GM21723 (cell line): ENCODE measurements around the gene GRAMD2B.
"Not testable (repeated sequence)": the region's sequence is repeated elsewhere in the genome, so short reads cannot be mapped to it uniquely, and the experiment has no call there.

Experiments used
- ATAC-seq: cut with Tn5 transposase; IDR thresholded peaks from one replicate; pipeline ENCODE4 v1.9.1; 2021; ENCODE audit warnings: mild to moderate bottlenecking, moderate library complexity; ENCODE audit not compliant: unreplicated experiment

The GRAMD2B gene

DNA sequence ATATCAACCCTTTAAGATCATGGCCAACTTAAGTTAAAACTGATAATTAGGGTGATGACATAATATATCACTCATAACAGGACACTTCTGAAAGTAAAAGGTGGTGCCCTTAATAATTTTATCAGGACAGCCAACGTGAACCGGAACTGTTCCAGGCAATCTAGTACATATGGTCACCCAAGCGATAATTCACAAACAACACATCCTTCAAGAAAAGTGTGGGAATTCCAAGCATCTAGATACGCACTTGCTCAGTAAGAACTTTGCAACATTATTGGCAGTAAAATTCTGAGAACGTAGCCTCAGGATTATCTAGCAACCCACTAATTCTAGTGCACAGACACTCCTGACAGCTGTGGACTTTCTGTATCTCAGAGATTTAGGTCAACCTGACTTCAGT is 86.1 kb downstream of the GRAMD2B start:
- ATAC-seq = no peak

DNA sequence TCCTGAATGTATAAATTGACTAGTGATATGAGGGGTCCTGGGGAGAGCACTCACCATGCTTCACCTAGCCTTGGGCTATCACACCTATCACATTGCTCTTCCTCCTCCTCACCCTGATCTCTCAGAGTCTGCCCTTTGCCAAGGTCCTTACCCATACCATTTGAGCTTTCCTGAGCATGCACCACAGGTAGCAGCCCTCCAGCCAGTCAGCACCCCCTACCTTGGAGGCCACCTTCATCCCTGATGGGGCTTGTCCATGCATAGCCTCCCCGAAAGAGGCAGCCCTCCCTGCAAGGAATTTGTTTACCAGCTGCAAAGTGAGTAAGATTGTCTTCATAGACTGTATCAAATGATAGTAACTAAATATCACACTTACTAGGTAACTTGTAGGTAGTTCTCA is 88.8 kb downstream of the GRAMD2B start:
- ATAC-seq = no peak

DNA sequence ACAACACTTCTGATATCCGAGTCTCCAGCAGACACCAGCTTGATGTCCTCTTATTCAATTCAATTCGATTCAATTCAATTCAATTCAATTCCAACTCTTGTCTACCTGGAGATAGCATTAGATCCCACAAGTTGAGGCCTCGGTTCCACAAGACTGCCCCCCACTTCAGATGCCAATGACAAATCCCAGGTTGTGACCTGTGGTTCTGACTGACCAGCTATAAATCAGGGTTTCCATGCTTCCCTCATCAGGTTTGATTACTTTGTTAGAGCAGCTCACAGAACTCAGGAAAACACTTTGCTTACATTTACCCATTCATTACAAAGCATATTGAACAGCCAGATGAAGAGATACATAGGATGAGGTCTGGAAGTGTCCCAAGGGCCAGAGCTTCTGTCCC is 89.2 kb downstream of the GRAMD2B start:
- no peak for ATAC-seq

DNA sequence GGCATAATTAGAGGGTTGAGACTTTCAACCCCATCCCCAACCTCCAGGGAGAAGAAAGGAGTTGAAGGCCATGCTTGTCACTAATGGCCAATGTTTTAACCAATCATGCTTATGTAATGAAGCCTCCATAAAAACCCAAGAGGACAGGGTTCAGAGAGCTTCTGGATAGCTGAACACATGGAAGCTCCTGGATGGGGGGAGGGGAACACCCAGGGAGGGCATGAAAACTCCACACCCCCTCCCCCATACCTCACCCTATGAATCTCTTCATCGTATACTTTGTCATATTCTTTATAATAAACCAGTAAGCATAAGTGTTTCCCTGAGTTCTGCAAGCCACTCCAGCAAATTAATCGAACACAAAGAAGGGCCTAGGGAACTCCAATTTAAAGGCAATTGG is 90.1 kb downstream of the GRAMD2B start:
- ATAC-seq = no peak

GRCh38 chr5:126513703-126514102 is 90.5 kb downstream of the GRAMD2B start:
- no peak for ATAC-seq

DNA sequence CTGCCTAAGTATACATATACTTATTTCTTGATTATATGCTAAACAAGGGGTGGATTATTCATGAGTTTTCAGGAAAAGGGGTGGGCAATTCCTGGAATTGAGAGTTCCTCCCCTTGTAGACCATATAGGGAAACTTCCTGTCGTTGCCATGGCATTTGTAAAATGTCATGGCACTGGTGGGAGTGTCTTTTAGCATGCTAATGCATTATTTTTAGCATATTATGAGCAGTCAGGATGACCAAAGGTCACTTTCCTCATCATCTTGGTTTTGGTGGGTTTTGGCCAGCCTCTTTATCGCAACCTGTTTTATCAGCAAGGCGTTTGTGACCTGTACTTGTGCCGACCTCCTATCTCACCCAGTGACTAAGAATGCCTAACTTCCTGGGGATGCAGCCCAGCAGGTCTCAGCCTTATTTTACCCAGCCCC is 90.9 kb downstream of the GRAMD2B start:
- ATAC-seq = no peak

- ATAC-seq = no peak
Measured at GRCh38 chr5:126514558-126515141, 91.4 kb downstream of the GRAMD2B start.

GRCh38 chr5:126515337-126515736 is 92.1 kb downstream of the GRAMD2B start:
- no peak for ATAC-seq

GRCh38 chr5:126516133-126516532 is 92.9 kb downstream of the GRAMD2B start:
- ATAC-seq = no peak

GRCh38 chr5:126516852-126517251 is 93.6 kb downstream of the GRAMD2B start:
- no peak for ATAC-seq

DNA sequence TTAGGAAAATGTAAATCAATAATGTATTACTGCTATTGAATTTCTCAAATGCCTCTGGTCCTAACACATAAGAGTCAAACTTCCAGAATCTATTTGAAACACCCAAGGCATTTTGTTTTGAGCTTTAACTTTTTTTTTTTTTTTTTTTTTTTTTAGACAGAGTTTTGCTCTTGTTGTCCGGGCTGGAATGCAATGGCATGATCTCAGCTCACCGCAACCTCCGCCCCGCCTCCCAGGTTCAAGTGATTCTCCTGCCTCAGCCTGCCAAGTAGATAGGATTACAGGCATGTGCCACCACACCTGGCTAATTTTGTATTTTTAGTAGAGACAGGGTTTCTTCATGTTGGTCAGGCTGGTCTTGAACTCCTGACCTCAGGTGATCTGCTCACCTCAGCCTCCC is 96.0 kb downstream of the GRAMD2B start:
- not testable (repeated sequence) for ATAC-seq

DNA sequence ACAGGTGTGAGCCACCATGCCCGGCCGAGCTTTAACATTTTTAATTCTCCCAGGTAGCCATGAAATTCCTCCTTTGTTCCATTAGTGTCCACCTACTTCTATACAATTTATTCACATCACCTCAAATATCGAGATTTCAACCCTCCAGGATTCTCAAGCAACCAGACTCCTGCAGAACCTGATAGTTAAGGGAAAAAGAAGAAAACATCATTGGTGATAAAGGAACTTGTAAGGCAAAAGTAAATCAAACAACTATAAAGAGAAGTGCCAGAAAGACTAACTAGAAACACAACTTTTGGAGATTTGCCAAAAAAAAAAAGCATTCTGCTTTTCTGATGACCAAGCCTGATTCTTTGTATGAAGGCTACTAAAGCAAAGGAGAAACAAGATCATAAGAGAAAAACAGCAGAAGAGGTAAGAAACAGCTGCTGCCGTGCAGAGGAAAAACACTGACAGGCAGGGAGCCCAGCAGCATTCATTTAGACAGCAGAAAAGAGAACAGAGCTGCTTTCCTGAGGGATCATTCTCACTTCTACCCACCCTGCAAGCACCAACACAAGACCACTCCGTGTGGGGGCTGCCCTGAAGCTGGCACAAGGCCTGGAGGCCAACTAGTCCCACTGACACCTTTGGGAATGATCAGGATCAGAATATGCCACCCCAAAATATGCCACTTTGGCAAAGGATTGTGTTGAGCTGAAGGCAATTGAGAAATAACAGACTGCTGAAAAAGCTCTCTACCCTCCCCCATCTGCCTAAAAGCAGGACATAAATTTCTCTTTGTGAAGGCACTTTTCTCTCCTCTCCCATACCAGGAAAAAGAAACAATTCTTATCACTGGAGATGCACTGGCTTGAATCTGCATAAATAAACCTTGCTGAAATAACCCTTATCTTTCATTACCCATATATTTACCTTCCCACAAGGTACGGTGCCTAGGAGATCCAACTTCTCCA is 96.7 kb downstream of the GRAMD2B start:
- ATAC-seq = no peak

GRCh38 chr5:126520593-126520953 is 97.4 kb downstream of the GRAMD2B start:
- ATAC-seq = no peak

DNA sequence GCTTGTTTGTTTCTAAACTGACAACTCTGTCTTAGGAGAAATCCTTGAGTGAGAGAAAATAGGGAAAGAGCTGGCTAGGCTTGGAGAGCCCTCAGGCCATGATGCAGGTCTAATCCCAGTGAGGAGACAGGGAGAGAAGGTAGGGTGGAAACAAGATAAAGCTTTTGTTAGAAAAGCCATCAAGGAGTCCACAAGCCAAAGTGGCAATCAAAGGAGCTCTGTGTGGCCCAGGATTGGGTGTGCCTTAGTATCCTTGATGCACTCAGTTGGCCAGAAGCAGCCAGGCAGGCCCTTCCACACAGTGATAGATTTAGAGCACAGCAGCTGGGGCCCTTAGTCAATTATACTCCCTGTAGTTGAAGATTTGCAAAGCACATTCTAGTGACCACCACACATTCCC is 97.9 kb downstream of the GRAMD2B start:
- ATAC-seq = no peak

DNA sequence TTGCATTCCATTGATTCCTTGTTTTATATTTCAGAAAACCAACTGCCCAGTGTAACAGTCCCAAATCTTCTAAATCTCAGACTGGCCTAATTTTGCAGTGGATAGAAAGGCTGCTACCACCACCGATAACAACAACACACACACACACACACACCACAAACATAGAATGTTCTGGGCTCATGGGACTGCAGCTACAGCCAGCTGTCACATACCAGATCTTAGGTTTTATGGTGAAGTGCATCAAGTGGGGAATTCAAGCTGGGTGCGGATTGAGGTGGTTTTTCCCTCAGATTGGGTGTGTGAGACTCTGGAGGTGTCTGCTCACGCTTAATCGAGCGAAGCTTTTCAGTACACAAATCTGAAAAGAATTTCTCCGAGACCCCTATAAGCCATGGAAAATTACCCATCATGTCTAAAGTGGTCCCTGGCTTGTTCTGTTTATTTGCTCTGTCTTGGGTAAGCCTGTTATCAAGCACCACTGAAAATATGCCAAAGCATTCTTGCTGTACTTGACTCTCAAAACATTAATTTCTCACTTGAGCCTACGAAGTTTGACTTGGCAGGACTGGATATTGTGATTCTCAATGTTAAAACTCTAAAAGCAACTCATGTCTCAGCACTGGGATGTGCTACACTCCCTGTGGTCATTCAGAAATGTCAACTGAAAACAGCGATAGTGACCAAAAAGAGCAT is 100.8 kb downstream of the GRAMD2B start:
- no peak for ATAC-seq

DNA sequence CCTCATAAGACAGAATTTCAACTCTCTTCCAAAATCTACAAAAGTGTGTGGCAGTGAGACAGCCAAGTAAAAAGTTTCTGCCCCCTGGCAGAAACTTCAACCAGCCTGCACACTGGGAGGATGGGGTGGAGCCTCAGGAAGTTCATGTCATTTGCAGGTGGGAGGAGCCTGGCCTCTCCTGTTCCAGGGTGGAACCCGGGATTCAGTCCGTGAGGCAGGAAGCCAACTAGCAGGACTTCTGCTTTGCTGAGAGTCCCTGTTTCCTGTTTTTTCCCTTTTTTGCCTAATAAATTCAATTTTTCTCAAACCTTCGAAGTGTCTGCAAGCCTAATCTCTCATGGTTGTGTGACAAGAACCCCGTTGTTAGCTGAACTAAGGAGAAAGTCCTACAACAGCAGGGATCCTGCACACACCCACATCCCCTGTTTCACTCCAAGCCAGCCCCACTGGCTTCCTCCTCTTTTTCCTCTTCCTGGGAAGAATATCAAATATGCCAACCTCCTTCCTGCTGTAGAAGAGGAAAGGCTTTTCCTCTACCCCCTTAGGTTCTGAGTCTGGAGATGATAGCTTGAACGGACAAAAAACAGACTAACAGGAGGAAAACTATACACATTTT is 102.5 kb downstream of the GRAMD2B start:
- no peak for ATAC-seq

DNA sequence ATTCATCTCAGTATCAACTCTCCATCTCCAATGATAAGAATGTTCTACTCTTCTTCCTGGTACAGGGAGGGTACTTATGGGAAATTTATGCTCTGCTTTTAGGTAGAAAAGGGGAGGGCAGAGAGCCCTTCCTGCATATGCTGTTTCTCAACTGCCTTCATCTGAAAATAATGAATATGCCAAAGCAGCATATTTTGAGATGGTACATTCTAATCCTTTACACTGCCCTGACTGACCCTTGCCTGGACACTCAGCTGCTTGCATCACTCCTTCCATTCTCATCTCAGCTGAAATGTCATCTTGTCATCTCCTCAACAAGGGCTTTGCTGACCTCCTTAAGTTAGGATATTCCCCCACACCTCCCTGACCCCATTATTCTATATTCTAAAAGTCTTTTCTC is 103.3 kb downstream of the GRAMD2B start:
- ATAC-seq = no peak

DNA sequence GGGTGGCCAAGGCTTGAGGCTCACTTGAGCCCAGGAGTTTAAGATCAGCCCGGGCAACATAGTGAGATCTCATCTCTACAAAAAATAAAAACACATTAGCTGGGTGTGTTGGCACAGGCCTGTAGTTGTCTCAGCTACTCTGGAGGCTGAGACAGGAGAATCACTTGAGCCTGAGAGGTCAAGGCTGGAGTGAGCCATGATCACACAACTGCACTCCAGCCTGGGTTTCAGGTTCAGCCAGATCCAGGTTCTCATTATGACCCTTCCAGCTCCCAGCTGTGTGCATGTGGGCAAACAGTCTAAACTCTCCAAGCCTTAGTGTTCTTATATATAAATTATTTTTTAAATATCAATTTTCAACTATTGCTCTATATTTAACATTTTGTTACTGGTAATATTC is 103.9 kb downstream of the GRAMD2B start:
- ATAC-seq = no peak

- no peak for ATAC-seq
Measured at GRCh38 chr5:126527892-126528291, 104.7 kb downstream of the GRAMD2B start.

DNA sequence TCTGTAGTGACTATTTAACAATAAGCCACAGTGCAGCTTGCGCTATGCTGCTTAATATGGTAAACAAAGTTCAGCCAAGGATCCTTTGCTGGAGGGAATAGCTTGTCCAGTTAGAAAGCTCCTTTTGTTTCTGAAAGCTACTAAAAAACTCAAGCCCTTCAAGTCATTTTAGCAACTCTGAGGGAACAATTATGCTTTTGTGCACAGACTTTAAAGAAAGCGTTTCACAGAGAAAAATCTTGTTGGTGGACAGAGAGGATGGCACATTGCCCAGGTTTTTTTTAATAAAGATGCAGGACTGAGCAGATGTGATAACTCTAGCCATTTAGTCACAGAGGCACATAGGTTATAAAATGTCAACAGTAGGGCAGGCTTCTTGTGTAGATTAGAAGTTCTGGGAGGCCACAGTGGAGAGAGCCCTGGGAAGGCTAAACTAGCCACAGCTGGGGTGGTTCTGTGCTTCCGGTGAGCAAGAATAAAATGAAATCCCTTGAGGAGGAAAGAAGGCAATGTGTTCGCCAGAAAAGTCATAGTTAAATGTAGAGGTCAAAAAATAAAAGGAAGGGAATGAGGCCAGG is 108.4 kb downstream of the GRAMD2B start:
- ATAC-seq = no peak

DNA sequence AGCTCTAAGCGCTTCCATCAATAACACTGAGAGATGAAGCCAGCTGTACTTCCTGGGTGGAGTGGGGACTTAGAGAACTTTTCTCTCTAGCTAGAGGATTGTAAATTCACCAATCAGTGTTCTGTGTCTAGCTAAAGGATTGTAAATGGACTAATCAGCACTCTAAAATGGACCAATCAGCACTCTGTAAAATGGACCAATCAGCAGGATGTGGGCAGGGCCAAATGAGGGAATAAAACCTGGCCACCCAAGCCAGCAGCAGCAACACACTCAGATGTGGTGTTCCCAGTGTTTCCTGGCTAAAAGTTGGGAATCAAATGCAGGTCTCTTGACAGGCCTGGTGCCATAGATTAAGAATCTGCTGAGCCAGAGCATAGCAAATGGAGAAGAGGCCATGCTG is 111.3 kb downstream of the GRAMD2B start:
- no peak for ATAC-seq
